ENCODE results near the gene CRB3. TPM values are rescaled to one million over a fixed set of nuclear protein-coding genes. Genes with fewer than 3 reads are reported as not detected.

CRB3 gene
- total and polyA plus RNA-seq, 2 of the 13 experiments (the other 11 are each of a cell fraction or from before 2014, with no cell fraction given), result 10.6 to 25.6 TPM

GRCh38 chr19:6416658-6417405 is 47.2 kb upstream of the CRB3 start:
- Histone ChIP-seq H3K4me3 (replicated peaks in 1 of 3; ENCODE audit: insufficient read depth in 1 of 3, low read depth in 2 of 3, low read length in 3 of 3) (no peak overlapping the region), H3K27ac (ENCODE audit: extremely low read length, insufficient read depth, low read length) (no peak overlapping the region), H3K36me3 (replicated peaks in 1 of 2; ENCODE audit: control insufficient read depth in 1 of 2, insufficient read depth in 2 of 2, low read length in 2 of 2) (peaks cover 43 to 80% of the 10 kb centered on the region in 2 experiments), H3K27me3 (ENCODE audit: control insufficient read depth in 1 of 2, insufficient read depth in 2 of 2, low read length in 2 of 2) (no peaks in the 10 kb centered on the region), H4K20me1 (ENCODE audit: insufficient read depth, low read length) (peaks cover 36% of the 10 kb centered on the region), H3K9me3 (ENCODE audit: low read length) (no peaks in the 10 kb centered on the region), H3K4me1 (ENCODE audit: insufficient read depth, low read length) (peaks cover 2% of the 10 kb centered on the region), H2AFZ (ENCODE audit: low read length) (no peak overlapping the region), H3K9ac (ENCODE audit: insufficient read depth, low read depth, low read length) (no peak overlapping the region), H3K79me2 (ENCODE audit: insufficient read depth, low read length) (peaks cover 29% of the 10 kb centered on the region), H3K4me2 (ENCODE audit: low read depth, low read length) (no peak overlapping the region)
- ChIA-PET CTCF (ENCODE audit: low intra/inter-chr PET ratio, low total read pairs) (no interaction called here), POLR2A (no interaction called here)
- FAIRE-seq (no peak), DNase-seq (ENCODE audit: low spot score) (no peak), ATAC-seq (no peak)
- in situ Hi-C loops (cut with HindIII; ENCODE audit: extremely low pct_ligation_motif_present, low pct_unique_long_range_greater_than_20kb), result no loop called here
- WGBS (ENCODE audit: low lambda C conversion rate), result 96% methylated on average over 8 of the region's 29 CpGs
- TF ChIP-seq RBFOX2 (IDR thresholded peaks at IDR 0.05; ENCODE audit: low read depth, low read length) (peak; percentile 41), KMT2B (CRISPR knock-in tag; IDR thresholded peaks at IDR 0.05) (no peak), KDM5B (CRISPR knock-in tag; IDR thresholded peaks at IDR 0.05; ENCODE audit: borderline replicate concordance) (no peak), CSRNP2 (CRISPR knock-in tag; conservative IDR thresholded peaks at IDR 0.05; ENCODE audit: low read depth) (no peak), AGO2 (optimal IDR thresholded peaks at IDR 0.05; ENCODE audit: low read depth, low read length) (peak; percentile 52)
- BruUV-seq (replicated peaks), result no TSS peak
- intact Hi-C loops (cut with micrococcal nuclease; ENCODE audit: unreplicated experiment), result no loop called here

Measured in HepG2 (cell line).